ENCODE results near the gene COPZ2. TPM values are rescaled to one million over a fixed set of nuclear protein-coding genes. Genes with fewer than 3 reads are reported as not detected.
"Not testable (repeated sequence)": the region's sequence is repeated elsewhere in the genome, so short reads cannot be mapped to it uniquely, and the experiment has no call there.

The COPZ2 gene
- total RNA-seq, 1 donor from 2014 or later = 155 TPM

DNA sequence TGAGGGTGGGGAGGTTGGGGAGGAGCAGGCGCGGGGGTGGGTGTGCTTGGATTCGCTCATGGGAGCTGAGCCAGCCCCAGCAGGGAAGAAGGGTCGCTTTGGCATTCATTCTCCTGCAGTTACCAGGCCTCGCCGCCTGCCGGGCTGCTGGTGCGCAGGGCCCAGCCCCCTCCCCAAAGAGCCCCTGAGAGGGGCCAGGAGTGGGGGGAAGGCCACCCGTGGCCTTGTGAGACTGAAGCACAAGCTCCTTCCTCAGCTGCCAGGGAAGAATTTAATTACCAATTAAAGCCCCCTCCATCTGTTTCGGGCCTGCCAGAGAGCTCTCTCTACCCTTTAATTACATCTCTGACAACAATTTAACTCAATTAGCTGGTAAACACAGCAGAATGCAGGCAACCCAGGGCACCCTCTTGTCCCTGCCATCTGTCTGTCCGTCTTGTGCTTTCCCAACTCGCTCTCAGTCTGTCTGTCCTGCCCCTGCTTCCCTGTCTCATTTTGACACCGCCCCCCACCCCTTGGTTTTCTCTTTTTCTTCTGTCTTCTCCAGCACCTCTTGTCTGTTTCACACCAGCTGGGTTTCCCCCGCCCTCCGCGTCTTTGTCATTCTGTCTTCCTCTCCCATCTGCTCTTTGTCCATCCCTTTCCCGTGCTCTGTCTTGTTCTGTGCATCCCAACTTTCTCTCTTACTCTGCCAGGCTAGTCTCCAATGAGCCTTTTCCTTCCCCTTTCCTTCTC, 34.0 kb downstream of the COPZ2 start:
- TF ChIP-seq, protein P1, sequence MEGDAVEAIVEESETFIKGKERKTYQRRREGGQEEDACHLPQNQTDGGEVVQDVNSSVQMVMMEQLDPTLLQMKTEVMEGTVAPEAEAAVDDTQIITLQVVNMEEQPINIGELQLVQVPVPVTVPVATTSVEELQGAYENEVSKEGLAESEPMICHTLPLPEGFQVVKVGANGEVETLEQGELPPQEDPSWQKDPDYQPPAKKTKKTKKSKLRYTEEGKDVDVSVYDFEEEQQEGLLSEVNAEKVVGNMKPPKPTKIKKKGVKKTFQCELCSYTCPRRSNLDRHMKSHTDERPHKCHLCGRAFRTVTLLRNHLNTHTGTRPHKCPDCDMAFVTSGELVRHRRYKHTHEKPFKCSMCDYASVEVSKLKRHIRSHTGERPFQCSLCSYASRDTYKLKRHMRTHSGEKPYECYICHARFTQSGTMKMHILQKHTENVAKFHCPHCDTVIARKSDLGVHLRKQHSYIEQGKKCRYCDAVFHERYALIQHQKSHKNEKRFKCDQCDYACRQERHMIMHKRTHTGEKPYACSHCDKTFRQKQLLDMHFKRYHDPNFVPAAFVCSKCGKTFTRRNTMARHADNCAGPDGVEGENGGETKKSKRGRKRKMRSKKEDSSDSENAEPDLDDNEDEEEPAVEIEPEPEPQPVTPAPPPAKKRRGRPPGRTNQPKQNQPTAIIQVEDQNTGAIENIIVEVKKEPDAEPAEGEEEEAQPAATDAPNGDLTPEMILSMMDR (IDR thresholded peaks at IDR 0.05) = no peak
- intact Hi-C loops (cut with DNase I) = no loop called here
- H3K36me3 ChIP-seq = no peaks in the 10 kb centered on the region
- no peaks in the 10 kb centered on the region for H3K27me3 ChIP-seq
- H3K9me3 ChIP-seq = no peaks in the 10 kb centered on the region
- H3K27ac ChIP-seq = no peak overlapping the region
- no peak for DNase-seq (ENCODE audit: low spot score in 2 of 2)
- no peak overlapping the region for H3K4me3 ChIP-seq
- H3K4me1 ChIP-seq = peaks cover 0 to 5% of the 10 kb centered on the region in 2 donors

DNA sequence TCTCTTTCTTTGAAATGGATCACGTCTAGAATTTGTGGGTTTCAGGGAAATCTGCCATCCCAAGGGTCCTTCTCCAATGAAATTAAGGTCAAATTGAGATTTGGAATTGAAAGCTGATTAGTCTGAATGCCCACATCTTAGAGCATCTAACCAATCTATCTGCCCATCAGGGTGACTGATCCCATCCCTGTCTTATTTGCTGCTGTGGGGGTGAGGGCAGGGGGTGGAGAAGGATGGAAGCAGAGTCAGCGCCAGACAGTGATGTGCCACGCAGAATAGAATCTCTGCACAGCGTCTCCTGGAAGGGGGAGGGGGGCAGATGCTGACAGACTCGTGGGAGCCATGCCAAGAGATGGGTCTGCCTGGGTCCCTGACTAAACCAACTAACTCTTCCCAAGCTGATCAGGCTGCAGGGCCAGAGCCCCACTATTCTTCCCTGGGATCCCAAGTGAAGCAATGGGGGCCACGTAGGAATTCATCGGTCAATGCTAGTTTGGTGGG, 34.6 kb downstream of the COPZ2 start:
- no peak for DNase-seq (ENCODE audit: low spot score in 2 of 2)
- H3K9me3 ChIP-seq = no peaks in the 10 kb centered on the region
- intact Hi-C loops (cut with DNase I) = no loop called here
- H3K36me3 ChIP-seq = no peaks in the 10 kb centered on the region
- peaks cover 0 to 5% of the 10 kb centered on the region in 2 donors for H3K4me1 ChIP-seq
- TF ChIP-seq, protein P1 (IDR thresholded peaks at IDR 0.05) = no peak
- H3K27ac ChIP-seq = no peak overlapping the region
- peaks cover 1% of the 10 kb centered on the region for H3K27me3 ChIP-seq
- H3K4me3 ChIP-seq = no peak overlapping the region

DNA sequence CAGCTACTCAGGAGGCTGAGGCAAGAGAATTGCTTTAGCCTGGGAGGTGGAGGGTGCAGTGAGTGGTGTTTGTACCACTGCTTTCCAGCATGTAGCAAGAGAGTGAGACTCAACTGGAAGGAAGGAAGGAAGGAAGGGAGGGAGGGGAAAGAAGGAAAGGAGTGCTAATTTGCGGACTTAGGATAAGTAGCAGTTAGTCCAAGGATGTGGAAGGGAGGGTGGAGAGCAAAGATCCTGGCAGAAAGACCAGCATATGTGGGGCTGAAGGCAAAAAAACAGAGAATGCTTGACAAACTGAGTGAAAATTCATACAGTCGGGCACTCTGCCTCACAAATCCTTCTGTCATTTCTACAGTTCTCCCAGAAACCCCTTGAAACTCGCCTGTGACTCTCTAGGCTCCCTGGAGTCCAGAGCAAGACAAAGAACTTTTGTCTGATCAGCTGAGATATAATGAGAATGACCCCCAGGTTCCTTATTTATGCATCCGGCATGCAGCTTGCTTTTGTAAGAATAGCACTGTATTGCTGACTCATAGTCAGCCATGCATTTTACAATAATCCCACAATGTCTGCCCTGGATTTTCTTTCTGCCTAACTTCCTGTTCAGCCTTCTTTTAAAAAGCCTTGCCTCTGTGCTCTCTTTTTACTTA, 35.2 kb downstream of the COPZ2 start:
- intact Hi-C loops (cut with DNase I) = no loop called here
- Histone ChIP-seq H3K9me3 (no peaks in the 10 kb centered on the region), H3K4me3 (no peak overlapping the region), H3K36me3 (no peaks in the 10 kb centered on the region), H3K4me1 (peaks cover 0 to 5% of the 10 kb centered on the region in 2 donors), H3K27me3 (peaks cover 6% of the 10 kb centered on the region), H3K27ac (peak overlapping the region in 1 of 2 donors; percentile 28)
- no peak for DNase-seq (ENCODE audit: low spot score in 2 of 2)
- TF ChIP-seq, protein P1 (IDR thresholded peaks at IDR 0.05) = no peak

DNA sequence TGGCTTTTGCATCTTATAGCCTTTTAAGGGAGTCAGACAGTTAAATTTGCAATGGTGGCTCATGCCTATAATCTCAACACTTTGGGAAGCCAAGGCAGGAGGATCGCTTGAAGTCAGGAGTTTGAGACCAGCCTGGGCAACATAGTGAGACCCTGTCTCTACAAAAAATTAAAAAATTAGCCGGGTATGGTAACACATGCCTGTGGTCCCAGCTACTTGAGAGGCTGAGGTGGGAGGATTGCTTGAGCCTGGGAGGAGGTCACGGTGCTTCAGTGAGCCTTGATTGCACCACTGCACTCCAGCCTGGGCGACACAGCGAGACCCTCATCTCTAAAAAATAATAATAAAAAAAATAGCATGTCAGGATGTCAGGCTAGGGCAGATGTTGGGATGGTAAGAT, 35.9 kb downstream of the COPZ2 start:
- H3K4me1 ChIP-seq; H3K27me3 ChIP-seq; H3K27ac ChIP-seq; intact Hi-C loops (cut with DNase I); H3K36me3 ChIP-seq; H3K9me3 ChIP-seq; DNase-seq (ENCODE audit: low spot score in 2 of 2); H3K4me3 ChIP-seq: not testable (repeated sequence)

DNA sequence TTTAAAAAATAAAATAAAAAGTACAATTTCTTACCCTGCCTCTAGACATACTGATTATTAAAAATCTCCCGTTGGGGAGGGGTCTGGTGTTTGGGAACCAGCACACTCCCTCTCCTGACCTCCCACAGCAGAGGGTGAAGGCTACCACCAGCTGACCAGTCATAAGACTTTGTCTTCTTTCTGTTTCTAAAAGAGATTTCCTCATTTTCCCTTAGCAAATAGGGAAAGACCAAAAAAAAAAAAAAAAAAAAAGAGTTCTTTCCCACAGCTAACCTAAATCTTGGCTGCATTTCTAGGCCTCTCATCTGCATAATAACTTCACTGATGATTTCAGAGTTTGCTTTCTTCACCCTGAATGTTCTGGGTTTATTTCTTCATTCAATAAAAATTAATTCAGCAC, 36.4 kb downstream of the COPZ2 start:
- intact Hi-C loops (cut with DNase I) = no loop called here
- H3K4me3 ChIP-seq = no peak overlapping the region
- TF ChIP-seq, protein P1 (IDR thresholded peaks at IDR 0.05) = no peak
- no peak overlapping the region for H3K27ac ChIP-seq
- DNase-seq (ENCODE audit: low spot score in 2 of 2) = no peak
- no peaks in the 10 kb centered on the region for H3K9me3 ChIP-seq
- H3K4me1 ChIP-seq = peaks cover 0 to 5% of the 10 kb centered on the region in 2 donors
- peaks cover 6% of the 10 kb centered on the region for H3K27me3 ChIP-seq
- H3K36me3 ChIP-seq = no peaks in the 10 kb centered on the region

DNA sequence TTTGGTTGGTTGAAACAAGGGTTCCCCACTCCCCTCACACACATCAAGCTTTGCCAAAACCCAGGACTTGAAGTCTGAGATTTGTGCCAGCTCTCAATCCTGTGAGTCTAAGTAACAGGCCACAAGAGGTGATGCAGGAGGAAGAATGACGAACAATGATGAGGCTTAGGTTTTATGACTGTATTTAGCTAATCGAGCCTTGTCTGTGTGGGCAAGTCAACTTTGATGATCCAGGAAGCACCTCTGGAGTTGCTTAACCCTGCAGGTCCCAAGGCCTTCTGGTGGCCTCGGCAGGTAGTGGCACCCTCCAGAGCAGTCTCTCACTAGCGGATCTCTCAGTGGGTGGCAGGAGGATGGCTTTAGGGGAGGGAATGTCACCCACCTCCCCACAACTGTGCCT, 38.0 kb downstream of the COPZ2 start:
- no peaks in the 10 kb centered on the region for H3K36me3 ChIP-seq
- no peaks in the 10 kb centered on the region for H3K9me3 ChIP-seq
- H3K27ac ChIP-seq = no peak overlapping the region
- peaks cover 0 to 5% of the 10 kb centered on the region in 2 donors for H3K4me1 ChIP-seq
- TF ChIP-seq, protein P1 (IDR thresholded peaks at IDR 0.05) = no peak
- intact Hi-C loops (cut with DNase I) = no loop called here
- H3K4me3 ChIP-seq = no peak overlapping the region
- peaks cover 6% of the 10 kb centered on the region for H3K27me3 ChIP-seq
- no peak for DNase-seq (ENCODE audit: low spot score in 2 of 2)

All from ascending aorta (tissue), 2 donors.